Measurements from ENCODE around the gene ACAP2.

ACAP2 gene

GRCh38 chr3:195253923-195254432, 188.8 kb downstream of the ACAP2 start:
- FAIRE-seq (no peak), DNase-seq (ENCODE audit: insufficient read length, low spot score) (no peak)
- no peak for TF ChIP-seq CTCF (IDR thresholded peaks at IDR 0.05; ENCODE audit: insufficient read depth, missing control alignments)

GRCh38 chr3:195251336-195252065, 191.3 kb downstream of the ACAP2 start:
- no peak for FAIRE-seq
- no peak for DNase-seq (ENCODE audit: insufficient read length, low spot score)
- no peak for TF ChIP-seq CTCF (IDR thresholded peaks at IDR 0.05; ENCODE audit: insufficient read depth, missing control alignments)

GRCh38 chr3:195250473-195251251, 192.2 kb downstream of the ACAP2 start:
- no peak for DNase-seq (ENCODE audit: insufficient read length, low spot score)
- TF ChIP-seq CTCF (IDR thresholded peaks at IDR 0.05; ENCODE audit: insufficient read depth, missing control alignments) = no peak
- no peak for FAIRE-seq

- DNase-seq (ENCODE audit: insufficient read length, low spot score) = no peak
- TF ChIP-seq CTCF (IDR thresholded peaks at IDR 0.05; ENCODE audit: insufficient read depth, missing control alignments) = no peak
- FAIRE-seq = no peak
Observed at GRCh38 chr3:195249858-195250464, 192.9 kb downstream of the ACAP2 start.

- FAIRE-seq = no peak
- TF ChIP-seq CTCF (IDR thresholded peaks at IDR 0.05; ENCODE audit: insufficient read depth, missing control alignments) = no peak
- no peak for DNase-seq (ENCODE audit: insufficient read length, low spot score)
Observed at GRCh38 chr3:195249057-195249770, 193.6 kb downstream of the ACAP2 start.

- TF ChIP-seq CTCF (IDR thresholded peaks at IDR 0.05; ENCODE audit: insufficient read depth, missing control alignments) = no peak
- DNase-seq (ENCODE audit: insufficient read length, low spot score) = no peak
- FAIRE-seq = no peak
Observed at GRCh38 chr3:195248281-195248680, 194.5 kb downstream of the ACAP2 start.

Data from D721Med (cell line).